ENCODE data around the gene CD83. TPM values are rescaled to one million over a fixed set of nuclear protein-coding genes. Genes with fewer than 3 reads are reported as not detected.

Gene CD83
- total and polyA plus RNA-seq, 2 of the 4 experiments (the other 2 are of a cell fraction) = 2.0 to 2.5 TPM

GRCh38 chr6:14159090-14159489 is 41.5 kb downstream of the CD83 start:
- in situ Hi-C loops (cut with MboI; ENCODE audit: low sequenced_read_pairs) = no loop called here
- H4K5ac ChIP-seq (ENCODE audit: low read depth, low read length) = no peak overlapping the region
- CTCF ChIA-PET = no interaction called here
- no peak overlapping the region for H2BK5ac ChIP-seq (ENCODE audit: low read depth, low read length, poor library complexity, severe bottlenecking)
- H3K79me1 ChIP-seq (ENCODE audit: low read depth in 1 of 2, low read length in 2 of 2) = no peaks in the 10 kb centered on the region
- ATAC-seq (ENCODE audit: low read depth) = no peak
- no peak overlapping the region for H2BK15ac ChIP-seq (ENCODE audit: low read depth, low read length)
- H3K36me3 ChIP-seq (ENCODE audit: control insufficient read depth, insufficient read depth, low read length) = no peaks in the 10 kb centered on the region
- H3K27ac ChIP-seq (ENCODE audit: insufficient read depth, low read length) = no peak overlapping the region
- H3K4me2 ChIP-seq (ENCODE audit: low read depth, low read length) = no peak overlapping the region
- H3K4me1 ChIP-seq (ENCODE audit: control insufficient read depth, insufficient read depth, low read length) = no peaks in the 10 kb centered on the region
- intact Hi-C loops (cut with micrococcal nuclease) = no loop called here
- H2AK5ac ChIP-seq (ENCODE audit: low read depth, low read length) = no peak overlapping the region
- POLR2A ChIA-PET (ENCODE audit: unreplicated experiment) = no interaction called here
- H3K4ac ChIP-seq (ENCODE audit: low read depth, low read length) = no peak overlapping the region
- H3K23ac ChIP-seq (ENCODE audit: low read depth, low read length) = no peak overlapping the region
- H3K27me3 ChIP-seq (ENCODE audit: control insufficient read depth, insufficient read depth, low read length) = peaks cover 21% of the 10 kb centered on the region
- peaks cover 3% of the 10 kb centered on the region; the same call in 1 of the 2 replicates for H3K9me3 ChIP-seq (ENCODE audit: control insufficient read depth, insufficient read depth, low read length)
- no peak overlapping the region for H3K4me3 ChIP-seq (ENCODE audit: insufficient read depth, low read depth, low read length)
- H2AFZ ChIP-seq (replicated peaks; ENCODE audit: low read length, poor library complexity) = no peak overlapping the region
- WGBS, 2 experiments (ENCODE audit: extremely low coverage in 2 of 2, insufficient read length in 1 of 2) = 92% methylated on average over 2 of the region's 6 CpGs; no CpG with 5 or more reads in 1 of the 2 experiments
- BruUV-seq (replicated peaks) = no TSS peak
- H2BK20ac ChIP-seq (ENCODE audit: low read depth, low read length) = no peak overlapping the region
- H3K56ac ChIP-seq (ENCODE audit: extremely low read depth, insufficient read depth, low read length) = no peak overlapping the region
- H3K9me1 ChIP-seq (ENCODE audit: insufficient read depth, low read length) = no peaks in the 10 kb centered on the region
- no peaks in the 10 kb centered on the region for H4K20me1 ChIP-seq (ENCODE audit: insufficient read depth, low read length)
- no peak overlapping the region for H2AK9ac ChIP-seq (replicated peaks; ENCODE audit: low read depth, low read length, poor library complexity)
- H4K91ac ChIP-seq (ENCODE audit: insufficient read depth, low read depth, low read length) = no peak overlapping the region
- H3K9ac ChIP-seq (ENCODE audit: low read depth, low read length) = no peak overlapping the region
- no peak for DNase-seq
- no peak for TF ChIP-seq POLR2A (IDR thresholded peaks at IDR 0.05; ENCODE audit: low read depth, low read length)
- TF ChIP-seq RAD21 (IDR thresholded peaks at IDR 0.05; ENCODE audit: low read length) = no peak
- no peak overlapping the region for H3K18ac ChIP-seq (ENCODE audit: low read depth, low read length)
- H3K14ac ChIP-seq (replicated peaks; ENCODE audit: low read depth, low read length) = no peak overlapping the region
- dilution Hi-C loops (cut with HindIII; ENCODE audit: low sequenced_read_pairs, unreplicated experiment) = no loop called here
- H4K8ac ChIP-seq (ENCODE audit: low read depth in 2 of 2, low read length in 2 of 2) = no peak overlapping the region
- no peak overlapping the region for H2BK120ac ChIP-seq (ENCODE audit: low read depth, low read length)

All from IMR-90 (cell line).